Heart right ventricle (tissue), 16 donors: ENCODE data around the gene ZC3H12C. TPM values are rescaled to one million over a fixed set of nuclear protein-coding genes. Genes with fewer than 3 reads are reported as not detected.

Source experiments
- ATAC-seq, 8 donors: fragments of 200-7000 bp; cut with Tn5 transposase; one replicate each; pipeline ENCODE4 v1.9.1; 2020; ENCODE audit warnings: mild to moderate bottlenecking in 8 of 8, moderate library complexity in 8 of 8, moderate number of reproducible peaks in 1 of 8
- DNase-seq, 2 donors: peaks; one replicate each; pipeline ENCODE4 v3.0.0-alpha.2; 2020
- H3K27ac ChIP-seq, 10 donors: fragments of 200-600 bp; sonication (generic) in 2 of 10; one replicate each; pipeline versions ENCODE4 v1.5.0 to v1.8.0; 2020 to 2022; ENCODE audit warnings: mild to moderate bottlenecking in 3 of 10
- H3K27me3 ChIP-seq, 7 donors: fragments of 200-600 bp; one replicate each; pipeline ENCODE4 v1.8.0; 2021 to 2022; ENCODE audit warnings: mild to moderate bottlenecking in 2 of 7
- H3K36me3 ChIP-seq, 9 donors: fragments of 200-600 bp; sonication (generic) in 1 of 9; one replicate each; pipeline versions ENCODE4 v1.5.0 to v1.8.0; 2020 to 2022; ENCODE audit warnings: mild to moderate bottlenecking in 2 of 9
- H3K4me1 ChIP-seq, 9 donors: fragments of 200-600 bp; sonication (generic) in 1 of 9; one replicate each; pipeline versions ENCODE4 v1.5.0 to v1.8.0; 2020 to 2022; ENCODE audit warnings: mild to moderate bottlenecking in 4 of 9
- H3K4me3 ChIP-seq, 10 donors: fragments of 200-600 bp; sonication (generic) in 2 of 10; one replicate each; pipeline versions ENCODE4 v1.5.0 to v1.8.0; 2020 to 2022; ENCODE audit warnings: mild to moderate bottlenecking in 7 of 10, moderate library complexity in 2 of 10
- H3K9me3 ChIP-seq, 11 donors: fragments of 200-600 bp in 10 of 11; sonication (generic) in 2 of 11; one replicate each; pipeline versions ENCODE4 v1.5.0 to v1.8.0; 2013 to 2022; ENCODE audit warnings: mild to moderate bottlenecking in 2 of 11, control low read depth in 1 of 11, moderate library complexity in 1 of 11
- WGBS, 2 donors: extraction: QIAGEN DNeasy Blood & Tissue Kit; methylation state at CpG; one replicate each; pipeline ENCODE4 v1.1.7; 2013; ENCODE audit warnings: inconsistent platforms in 1 of 2; 5-methylcytosine and 5-hydroxymethylcytosine counted together
- intact Hi-C, 10 donors: fragments of 100-400 bp; cut with DNase I; formaldehyde crosslinking; loops; one replicate each; pipeline versions ENCODE4 v1.11.1 to v1.14.2; 2022
- polyA plus RNA-seq, 2 donors: library from polyadenylated mRNA; stranded (reverse); fragments of 200-250 nt; gene quantifications; one replicate each; pipeline ENCODE4 v1.2.3, GENCODE V29; 2013
- total RNA-seq, 10 donors: library from RNA; stranded (reverse); fragmentation: NEBNext Ultra II Directional in 3 of 10; extraction: Animal tissue kit (Norgen Biotek cat#: 25700) in 3 of 10; gene quantifications; one replicate each; pipeline versions ENCODE4 v1.2.1 to v1.2.4, GENCODE V29; 2021 to 2023
- TF ChIP-seq, protein P1 (sequence below), 9 donors: fragments of 200-600 bp; sonication (generic) in 2 of 9; IDR thresholded peaks; one replicate each; pipeline versions ENCODE4 v1.5.0 to v1.8.0; 2021 to 2022; ENCODE audit warnings: antibody characterized with exemption in 9 of 9, mild to moderate bottlenecking in 5 of 9, moderate library complexity in 1 of 9
- donor health status: Arrhythmogenic right ventricular cardiomyopathy.
- donor health status: ischemic (EF 13 %, LVEDD 7.1; RV severe dilation, severe dysfunction).
- donor health status: healthy with polysubstance abuse.
- donor health status: DM: no; HTN: yes; CAD: no.
- donor health status: DM: no; HTN: no; CAD: no.
- donor health status: ischemic (EF 25% LVEDD 6.9; RV normal size, moderate dysfunction).
- donor health status: ischemic (EF 25% LVEDD 5.7; RV mildly dilated, moderate dysfunction).
- donor health status: healthy.
- donor health status: DM: yes; HTN: yes; CAD: no.
- donor health status: Ischemic cardiomyopathy.
- donor health status: ischemic (EF 35%, LVEDD 5.7; RV mildly dilated, moderate dysfunction).
- donor health status: nonischemic (EF 11% LVEDD 7.7; RV severe dilation, severe dysfunction).
- donor health status: DM: yes; HTN: yes; CAD: no.
- donor health status: PGD.
- donor health status: ischemic (EF 29% LVEDD 5.4; RV normal size, mild dysfunction).
- donor health status: nonischemic (EF 23%, LVEDD 6.1; RV moderate dilation, normal function).

The ZC3H12C gene
- total and polyA plus RNA-seq, 12 donors, result 2.1 to 22.8 (median 20.1) TPM

GRCh38 chr11:110087812-110088534 is 5.2 kb upstream of the ZC3H12C start:
- H3K4me3 ChIP-seq, result no peak overlapping the region
- peaks cover 0 to 6% (median 0%) of the 10 kb centered on the region in 7 donors for H3K27me3 ChIP-seq
- TF ChIP-seq, protein P1, sequence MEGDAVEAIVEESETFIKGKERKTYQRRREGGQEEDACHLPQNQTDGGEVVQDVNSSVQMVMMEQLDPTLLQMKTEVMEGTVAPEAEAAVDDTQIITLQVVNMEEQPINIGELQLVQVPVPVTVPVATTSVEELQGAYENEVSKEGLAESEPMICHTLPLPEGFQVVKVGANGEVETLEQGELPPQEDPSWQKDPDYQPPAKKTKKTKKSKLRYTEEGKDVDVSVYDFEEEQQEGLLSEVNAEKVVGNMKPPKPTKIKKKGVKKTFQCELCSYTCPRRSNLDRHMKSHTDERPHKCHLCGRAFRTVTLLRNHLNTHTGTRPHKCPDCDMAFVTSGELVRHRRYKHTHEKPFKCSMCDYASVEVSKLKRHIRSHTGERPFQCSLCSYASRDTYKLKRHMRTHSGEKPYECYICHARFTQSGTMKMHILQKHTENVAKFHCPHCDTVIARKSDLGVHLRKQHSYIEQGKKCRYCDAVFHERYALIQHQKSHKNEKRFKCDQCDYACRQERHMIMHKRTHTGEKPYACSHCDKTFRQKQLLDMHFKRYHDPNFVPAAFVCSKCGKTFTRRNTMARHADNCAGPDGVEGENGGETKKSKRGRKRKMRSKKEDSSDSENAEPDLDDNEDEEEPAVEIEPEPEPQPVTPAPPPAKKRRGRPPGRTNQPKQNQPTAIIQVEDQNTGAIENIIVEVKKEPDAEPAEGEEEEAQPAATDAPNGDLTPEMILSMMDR (IDR thresholded peaks at IDR 0.05), result no peak
- DNase-seq (no peak), ATAC-seq (no peak)
- peaks cover 0 to 23% (median 4%) of the 10 kb centered on the region in 9 donors for H3K4me1 ChIP-seq
- no peaks in the 10 kb centered on the region for H3K36me3 ChIP-seq
- intact Hi-C loops, result loop anchor here in 2 of 10 donors (10.0 kb wide), 2 partner anchors 123 to 133 kb away; no protein-coding TSS in a partner anchor
- 90 to 92% methylated on average over 5 of the region's 5 CpGs for WGBS, 2 donors
- H3K9me3 ChIP-seq, result no peaks in the 10 kb centered on the region
- no peak overlapping the region for H3K27ac ChIP-seq

DNA sequence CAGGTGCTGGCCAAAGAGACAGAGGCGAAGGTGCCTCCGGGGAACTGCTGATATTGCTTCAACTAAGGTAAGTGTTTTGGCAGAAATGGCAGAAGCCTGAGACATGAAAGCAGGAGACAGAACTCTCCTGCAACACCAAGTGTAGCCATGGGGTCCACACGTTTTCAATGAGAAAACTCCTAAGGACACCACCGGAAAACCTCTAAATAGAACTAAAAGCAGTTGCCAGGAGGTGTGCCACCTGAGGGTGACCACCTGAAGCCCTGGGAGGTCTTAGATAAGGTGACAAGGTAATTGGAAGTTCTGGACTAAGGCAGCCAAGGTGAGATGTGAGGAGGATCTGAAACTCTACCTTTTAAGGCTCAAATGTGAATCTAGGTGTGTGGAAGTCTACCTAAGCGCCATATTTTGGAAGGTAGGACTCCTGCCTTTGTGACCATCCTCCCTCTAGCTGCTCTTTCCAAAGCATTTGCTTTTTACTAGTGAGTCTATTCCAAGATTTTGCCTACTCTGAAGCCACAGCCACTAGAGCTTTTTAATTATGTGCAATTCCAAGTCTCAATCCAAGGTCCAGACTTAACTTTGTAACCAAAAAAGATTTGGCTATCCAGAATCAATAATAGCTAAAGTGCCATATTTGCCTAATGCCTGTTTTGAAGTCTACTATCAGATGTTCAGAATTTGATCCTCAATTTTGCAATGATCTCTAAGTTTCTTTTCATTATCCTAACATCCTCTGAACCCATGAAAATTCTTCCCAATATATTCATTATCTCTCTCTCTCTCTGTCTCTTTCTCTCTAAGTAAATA is 4.5 kb upstream of the ZC3H12C start:
- ATAC-seq (no peak), DNase-seq (no peak)
- H3K4me1 ChIP-seq, result peaks cover 0 to 24% (median 4%) of the 10 kb centered on the region in 9 donors
- TF ChIP-seq, protein P1 (IDR thresholded peaks at IDR 0.05), result no peak
- no peaks in the 10 kb centered on the region for H3K9me3 ChIP-seq
- H3K27ac ChIP-seq, result no peak overlapping the region
- WGBS, 2 donors, result 92 to 93% methylated on average over 5 of the region's 5 CpGs
- intact Hi-C loops, result loop anchor here in 2 of 10 donors (10.0 kb wide), 2 partner anchors 124 to 134 kb away; no protein-coding TSS in a partner anchor
- H3K36me3 ChIP-seq, result no peaks in the 10 kb centered on the region
- H3K4me3 ChIP-seq, result no peak overlapping the region
- H3K27me3 ChIP-seq, result peaks cover 0 to 6% (median 0%) of the 10 kb centered on the region in 7 donors

GRCh38 chr11:110089617-110090282 is 3.4 kb upstream of the ZC3H12C start:
- Histone ChIP-seq H3K36me3 (no peaks in the 10 kb centered on the region), H3K27me3 (peaks cover 0 to 6% (median 0%) of the 10 kb centered on the region in 7 donors), H3K4me3 (no peak overlapping the region), H3K27ac (no peak overlapping the region), H3K4me1 (peaks cover 0 to 34% (median 12%) of the 10 kb centered on the region in 9 donors), H3K9me3 (no peaks in the 10 kb centered on the region)
- TF ChIP-seq, protein P1 (IDR thresholded peaks at IDR 0.05), result no peak
- DNase-seq (no peak), ATAC-seq (no peak)
- 77 to 86% methylated on average over 5 of the region's 5 CpGs for WGBS, 2 donors
- intact Hi-C loops, result loop anchor here in 9 of 10 donors (5.0 to 10.0 kb wide), 9 partner anchors 115 to 345 kb away; no protein-coding TSS in a partner anchor
